Measurements from ENCODE around the gene CMPK2. TPM values are rescaled to one million over a fixed set of nuclear protein-coding genes. Genes with fewer than 3 reads are reported as not detected.

Gene CMPK2
- total and polyA plus RNA-seq, 9 of the 15 experiments (the other 6 are each of a cell fraction or from before 2014, with no cell fraction given) = 2.6 to 10.5 (median 5.0) TPM

GRCh38 chr2:6865346-6866274 is at the start of gene CMPK2 (continued):
- TF ChIP-seq E4F1 (CRISPR knock-in tag; IDR thresholded peaks at IDR 0.05; ENCODE audit: borderline replicate concordance) (no peak), TCF15 (CRISPR knock-in tag; IDR thresholded peaks at IDR 0.05) (no peak), NFIC (IDR thresholded peaks at IDR 0.05) (no peak), HES1 (IDR thresholded peaks at IDR 0.05; ENCODE audit: low read depth) (no peak), ZSCAN32 (CRISPR knock-in tag; IDR thresholded peaks at IDR 0.05) (no peak), HDAC6 (IDR thresholded peaks at IDR 0.05; ENCODE audit: low read depth, low read length) (no peak), ZFP36 (IDR thresholded peaks at IDR 0.05; ENCODE audit: low read depth, low read length, partially characterized antibody) (no peak), NFRKB (IDR thresholded peaks at IDR 0.05; ENCODE audit: low read depth) (0 out of 2 replicates have a peak, but pooled peaks have one; percentile 35), ZNF778 (CRISPR knock-in tag; IDR thresholded peaks at IDR 0.05) (no peak), ZNF184 (CRISPR knock-in tag; IDR thresholded peaks at IDR 0.05) (no peak), HNRNPH1 (optimal IDR thresholded peaks at IDR 0.05; ENCODE audit: low read depth, low read length) (no peak), HDAC1 (IDR thresholded peaks at IDR 0.05) (no peak), ILK (tag; IDR thresholded peaks at IDR 0.05; ENCODE audit: borderline replicate concordance, low read depth) (no peak), ZBTB7A (IDR thresholded peaks at IDR 0.05; ENCODE audit: borderline replicate concordance, control insufficient read depth, low read depth, low read length) (peak; percentile 94), ZBTB8A (IDR thresholded peaks at IDR 0.05; ENCODE audit: partially characterized antibody) (no peak), HOXB6 (CRISPR knock-in tag; IDR thresholded peaks at IDR 0.05; ENCODE audit: borderline replicate concordance) (no peak), ZNF121 (CRISPR knock-in tag; conservative IDR thresholded peaks at IDR 0.05) (no peak), SFPQ (IDR thresholded peaks at IDR 0.05; ENCODE audit: low read depth, low read length) (no peak), MTA3 (IDR thresholded peaks at IDR 0.05; ENCODE audit: borderline replicate concordance) (no peak; the same call in 1 of the 2 replicates), MNT (conservative IDR thresholded peaks at IDR 0.05) (no peak; a peak in 2 of 4 replicates)

All from K562 (cell line).